ENCODE measurements around the gene FAM181B.

DNA sequence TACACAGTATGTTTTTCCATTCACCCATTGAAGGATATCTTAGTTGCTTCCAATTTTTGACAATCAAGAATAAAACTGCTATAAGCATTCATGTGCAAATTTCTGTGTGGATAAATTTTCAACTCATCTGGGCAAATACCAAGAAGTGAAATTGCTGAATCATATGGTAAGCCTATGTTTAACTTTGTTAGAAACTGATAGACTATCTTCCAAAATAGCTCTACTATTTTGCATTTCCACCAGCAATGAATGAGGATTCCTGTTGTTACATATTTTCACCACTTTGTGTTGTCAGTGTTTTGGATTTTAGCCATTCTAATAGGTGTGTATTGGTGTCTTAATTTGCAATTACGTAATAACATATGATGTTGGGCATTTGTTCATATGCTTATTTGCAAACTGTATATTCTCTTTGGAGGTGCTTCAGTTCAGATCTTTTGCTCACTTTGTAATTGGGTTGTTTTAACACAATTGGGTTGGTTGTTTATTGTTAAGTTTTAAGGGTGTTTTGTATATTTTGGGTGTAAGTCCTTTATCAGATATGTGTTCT lies 49.2 kb upstream of the FAM181B start:
- TF ChIP-seq, protein P1, sequence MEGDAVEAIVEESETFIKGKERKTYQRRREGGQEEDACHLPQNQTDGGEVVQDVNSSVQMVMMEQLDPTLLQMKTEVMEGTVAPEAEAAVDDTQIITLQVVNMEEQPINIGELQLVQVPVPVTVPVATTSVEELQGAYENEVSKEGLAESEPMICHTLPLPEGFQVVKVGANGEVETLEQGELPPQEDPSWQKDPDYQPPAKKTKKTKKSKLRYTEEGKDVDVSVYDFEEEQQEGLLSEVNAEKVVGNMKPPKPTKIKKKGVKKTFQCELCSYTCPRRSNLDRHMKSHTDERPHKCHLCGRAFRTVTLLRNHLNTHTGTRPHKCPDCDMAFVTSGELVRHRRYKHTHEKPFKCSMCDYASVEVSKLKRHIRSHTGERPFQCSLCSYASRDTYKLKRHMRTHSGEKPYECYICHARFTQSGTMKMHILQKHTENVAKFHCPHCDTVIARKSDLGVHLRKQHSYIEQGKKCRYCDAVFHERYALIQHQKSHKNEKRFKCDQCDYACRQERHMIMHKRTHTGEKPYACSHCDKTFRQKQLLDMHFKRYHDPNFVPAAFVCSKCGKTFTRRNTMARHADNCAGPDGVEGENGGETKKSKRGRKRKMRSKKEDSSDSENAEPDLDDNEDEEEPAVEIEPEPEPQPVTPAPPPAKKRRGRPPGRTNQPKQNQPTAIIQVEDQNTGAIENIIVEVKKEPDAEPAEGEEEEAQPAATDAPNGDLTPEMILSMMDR (IDR thresholded peaks at IDR 0.05), result no peak
- no peak for TF ChIP-seq POLR2A (IDR thresholded peaks at IDR 0.05)
